ENCODE measurements around the gene TEKT5.
"Not testable (repeated sequence)": the region's sequence is repeated elsewhere in the genome, so short reads cannot be mapped to it uniquely, and the experiment has no call there.

TEKT5 gene

DNA sequence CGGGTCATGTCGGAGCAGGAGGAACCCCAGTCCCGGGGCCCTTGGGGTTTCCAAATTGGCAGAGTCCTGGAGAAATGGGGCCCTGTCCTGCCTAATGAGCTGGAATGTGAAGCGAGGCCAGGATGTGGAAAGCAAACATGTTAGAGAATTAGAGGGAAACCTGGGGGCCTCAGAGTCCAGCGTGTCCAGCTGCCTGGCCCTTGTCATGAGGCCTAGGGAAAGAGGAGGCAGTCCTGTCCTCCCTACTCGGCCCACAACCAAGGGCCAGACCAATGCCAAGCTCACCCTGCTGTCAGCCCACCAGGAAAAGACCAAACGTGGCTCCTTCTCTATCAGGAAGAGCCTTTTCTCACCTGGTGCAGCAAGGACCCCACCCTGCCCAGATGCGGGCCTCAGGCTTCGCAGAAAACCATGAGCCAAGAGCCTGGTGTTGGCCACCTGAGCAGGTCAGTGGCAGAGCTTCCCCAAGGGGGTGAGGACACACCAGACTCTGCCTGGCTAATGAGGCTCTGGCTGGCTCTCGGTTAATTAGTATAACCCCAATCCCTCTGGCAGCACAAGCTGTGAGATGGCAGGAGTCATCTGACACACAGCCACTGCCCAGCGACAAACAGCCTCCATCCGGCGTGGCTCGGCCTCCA, 10.1 kb downstream of the TEKT5 start:
- no peak for DNase-seq

DNA sequence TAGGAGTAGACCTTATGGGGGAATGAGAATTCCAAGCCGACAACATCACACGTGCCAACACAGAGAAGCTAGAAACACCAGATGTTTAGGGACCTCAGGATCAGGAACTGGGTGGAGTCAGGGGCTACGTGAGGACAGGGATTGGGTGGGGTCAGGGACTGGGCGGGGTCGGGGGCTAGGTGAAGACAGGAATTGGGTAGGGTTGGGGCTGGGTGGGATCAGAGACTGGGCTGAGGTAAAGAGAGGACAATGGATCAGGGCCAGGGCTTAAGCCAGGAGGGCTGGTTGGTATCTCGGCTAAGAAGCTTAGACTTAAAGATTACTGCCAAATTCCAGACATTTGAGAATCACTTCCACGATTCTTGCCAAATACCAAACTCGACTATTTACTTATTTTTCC, 11.6 kb downstream of the TEKT5 start:
- no peak for DNase-seq

GRCh38 chr16:10682604-10683003, 12.1 kb downstream of the TEKT5 start:
- DNase-seq = no peak

DNA sequence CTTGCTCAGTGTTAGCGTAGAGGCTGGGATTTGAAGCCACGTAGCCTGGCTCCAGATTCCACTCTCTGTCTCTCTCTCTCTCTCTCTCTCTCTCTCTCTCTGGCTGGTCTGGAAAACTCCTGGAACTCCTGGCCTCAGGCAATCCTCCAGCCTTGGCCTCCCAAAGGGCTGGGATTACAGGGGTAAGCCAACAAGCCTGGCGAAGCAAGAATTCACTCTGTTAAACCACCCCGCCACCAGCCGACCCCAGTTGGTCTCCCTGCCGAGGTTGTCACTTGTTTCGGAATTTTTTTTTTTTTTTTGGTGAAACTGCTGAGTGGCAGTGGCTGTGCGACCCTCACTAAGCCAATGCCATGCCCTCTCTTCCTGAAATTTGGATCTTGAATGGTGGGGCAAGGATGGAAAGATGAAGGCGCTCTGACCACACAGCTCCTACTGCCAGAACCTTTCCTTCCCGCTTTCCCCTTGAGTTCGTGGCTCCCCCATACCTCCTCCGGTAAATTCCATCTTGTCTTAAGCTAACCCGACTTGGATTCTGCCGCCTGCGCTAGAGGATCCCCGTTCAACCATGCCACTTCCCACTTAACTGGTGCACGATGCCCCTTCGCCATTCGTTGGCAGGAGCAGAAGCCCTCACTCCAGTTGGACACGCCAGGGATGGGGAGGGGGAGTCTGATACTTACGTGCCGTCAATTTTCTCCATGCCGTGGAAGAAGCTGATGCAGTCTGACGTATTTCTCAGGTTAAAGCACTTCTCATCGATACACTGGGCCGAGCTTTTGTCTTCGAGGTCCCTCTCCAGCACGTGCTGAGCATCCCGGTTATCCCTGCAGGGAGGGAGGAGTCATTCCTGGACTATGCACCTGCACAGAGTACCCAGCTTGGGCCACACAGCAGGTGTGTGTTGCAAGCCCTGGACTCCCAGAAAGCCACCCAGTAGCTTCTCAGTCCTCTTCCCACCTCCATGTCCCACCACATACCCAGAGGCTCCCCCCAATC, 13.1 kb downstream of the TEKT5 start:
- no peak for DNase-seq

- no peak for DNase-seq
Observed at GRCh38 chr16:10679921-10680320, 14.8 kb downstream of the TEKT5 start.

DNA sequence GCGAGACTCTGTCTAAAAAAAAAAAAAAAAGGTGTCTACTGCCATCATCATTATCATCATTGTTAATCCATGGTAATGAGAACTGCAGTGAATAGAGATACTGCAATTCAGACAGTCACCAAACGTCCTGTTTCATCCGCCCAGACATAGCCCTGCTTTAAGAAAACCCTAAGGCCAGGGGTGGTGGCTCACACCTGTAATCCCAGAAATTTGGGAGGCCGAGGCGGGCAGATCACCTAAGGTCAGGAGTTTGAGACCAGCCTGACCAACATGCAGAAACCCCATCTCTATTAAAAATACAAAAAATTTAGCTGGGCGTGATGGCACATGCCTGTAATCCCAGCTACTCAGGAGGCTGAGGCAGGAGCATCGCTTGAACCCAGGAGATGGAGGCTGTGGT, 15.3 kb downstream of the TEKT5 start:
- DNase-seq = not testable (repeated sequence)

DNA sequence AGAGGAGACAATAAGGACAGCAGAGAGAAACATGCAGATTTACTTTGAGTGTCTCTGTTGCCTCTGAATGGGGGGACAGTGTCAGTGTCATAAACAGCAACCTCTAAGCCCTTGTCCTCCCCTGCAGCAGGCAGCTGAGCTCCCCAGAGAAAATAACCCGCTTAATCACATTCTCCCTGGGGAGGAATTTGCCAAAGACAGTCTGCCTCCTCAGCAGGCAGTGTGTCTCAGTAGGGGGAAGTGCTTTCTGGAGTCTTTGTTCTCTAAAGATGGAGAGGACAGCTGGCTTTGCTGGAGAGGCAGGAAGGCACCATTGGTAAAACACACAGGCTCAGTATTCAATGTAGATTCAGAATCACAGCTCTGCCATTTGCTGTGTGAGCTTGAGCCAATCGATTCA, 16.1 kb downstream of the TEKT5 start:
- no peak for DNase-seq

DNA sequence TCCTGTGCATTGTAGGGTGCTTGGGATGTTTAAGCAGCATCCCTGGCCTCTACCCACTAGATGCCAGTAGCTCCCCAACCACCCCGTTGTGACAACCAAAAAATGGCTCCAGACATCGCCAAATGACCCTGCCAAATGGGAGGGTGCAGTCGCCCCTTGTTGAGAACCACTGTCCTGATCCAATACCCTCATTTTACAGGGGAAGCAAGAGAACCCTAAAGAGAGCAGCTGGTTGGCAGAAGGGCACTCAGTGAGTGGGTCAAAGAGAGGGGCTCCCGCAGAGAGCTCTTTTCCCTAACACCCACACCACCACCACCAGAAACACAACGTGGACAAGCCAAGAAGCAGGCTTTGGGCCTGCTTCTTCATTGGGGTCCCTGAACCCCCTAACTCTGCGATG, 18.4 kb downstream of the TEKT5 start:
- no peak for DNase-seq

DNA sequence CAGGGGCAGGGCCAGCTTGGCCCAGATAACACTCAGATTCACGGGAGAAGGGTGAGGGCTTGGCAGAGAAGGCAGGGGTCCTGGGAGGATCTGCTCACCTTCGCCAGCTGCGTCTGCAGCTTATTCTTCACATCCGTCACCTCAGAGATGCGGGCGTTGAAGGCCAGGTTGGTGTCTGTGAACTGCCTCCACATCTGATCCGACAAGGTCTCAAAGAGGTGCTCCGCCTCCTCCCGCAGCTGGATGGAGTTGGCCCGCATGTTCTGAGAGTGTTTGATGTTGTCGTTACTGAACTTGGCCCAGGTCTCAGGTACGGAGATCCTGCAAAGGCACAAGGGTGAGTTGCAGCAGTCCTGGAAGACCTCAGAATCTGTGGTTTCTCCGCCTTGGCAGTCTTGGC, 18.9 kb downstream of the TEKT5 start:
- DNase-seq = no peak

- DNase-seq = no peak
Observed at GRCh38 chr16:10675216-10675615, 19.5 kb downstream of the TEKT5 start.

GRCh38 chr16:10671729-10672128, 23.0 kb downstream of the TEKT5 start:
- DNase-seq = no peak

DNA sequence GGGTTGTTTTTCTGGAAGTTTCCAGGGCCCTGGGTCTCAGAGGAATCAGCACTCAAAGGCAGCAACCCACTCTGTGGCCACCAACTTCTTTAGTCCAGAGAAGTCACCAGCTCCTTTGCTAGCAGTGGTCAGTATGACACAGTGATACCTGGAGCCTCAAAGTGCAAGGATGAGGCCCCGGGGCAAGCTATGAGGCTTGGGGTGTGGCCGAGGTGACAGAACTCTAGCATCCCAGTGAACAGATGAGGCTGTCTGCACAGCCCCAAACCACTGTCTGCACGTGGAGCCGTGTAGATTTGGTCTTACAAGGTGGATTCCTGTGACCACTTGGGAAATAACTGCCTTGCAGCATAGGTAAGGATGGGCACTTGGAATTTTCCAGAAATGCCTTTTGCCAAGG, 24.9 kb downstream of the TEKT5 start:
- DNase-seq = no peak

DNA sequence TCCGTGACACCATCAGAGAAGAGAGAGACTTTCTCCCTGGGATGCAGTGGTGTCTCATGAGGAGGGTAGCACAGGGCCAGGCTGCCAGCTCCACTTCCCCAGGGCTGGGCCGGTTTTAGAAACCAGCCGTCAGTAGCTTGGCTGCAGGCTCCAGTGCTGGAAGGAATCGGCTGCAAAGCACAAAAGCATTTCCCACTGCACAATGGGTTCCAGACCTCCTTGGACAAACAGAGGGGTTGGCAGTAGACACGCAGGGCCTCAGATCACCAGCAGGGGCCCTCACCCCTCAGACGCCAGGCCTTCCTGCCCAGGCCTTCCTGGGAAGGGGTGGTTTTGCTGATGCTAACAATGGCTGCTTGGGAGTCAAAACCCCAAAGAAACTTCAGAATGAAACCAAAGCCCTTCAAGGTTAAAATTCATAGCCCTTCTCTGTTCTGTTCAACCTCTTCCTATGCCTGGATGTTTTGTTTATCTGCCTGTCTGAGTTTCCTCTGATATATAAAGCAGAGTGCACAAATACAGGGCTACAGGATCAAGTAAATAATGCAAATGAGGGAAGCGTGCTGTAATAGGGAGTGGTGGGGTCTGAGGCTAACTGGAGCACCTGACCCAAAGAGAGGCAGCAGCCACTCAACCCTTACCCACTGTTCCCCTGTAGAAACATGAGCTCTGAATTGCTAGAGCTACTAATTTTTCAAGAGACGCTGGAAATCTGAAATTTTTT, 26.2 kb downstream of the TEKT5 start:
- peak; percentile 62 for DNase-seq

DNA sequence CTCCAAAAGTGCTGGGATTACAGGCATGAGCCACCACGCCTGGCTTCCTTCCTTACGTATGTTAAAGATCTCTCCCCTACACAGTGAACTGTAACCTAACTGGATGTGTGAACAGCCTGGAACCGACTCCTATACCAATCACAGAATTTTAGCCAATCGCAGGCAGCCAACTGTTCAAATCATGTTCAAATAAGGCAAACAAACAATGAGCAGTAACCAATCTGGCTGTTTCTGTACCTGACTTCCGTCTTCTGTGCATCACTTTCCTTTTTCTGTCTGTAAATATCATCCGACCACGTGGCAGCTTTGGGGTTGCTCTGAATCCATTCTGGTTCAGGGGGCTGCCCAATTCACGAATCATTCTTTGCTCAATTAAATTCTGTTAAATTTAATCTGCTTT, 27.5 kb downstream of the TEKT5 start:
- peak; percentile 9 for DNase-seq

- no peak for DNase-seq
Observed at GRCh38 chr16:10666291-10666690, 28.4 kb downstream of the TEKT5 start.

DNA sequence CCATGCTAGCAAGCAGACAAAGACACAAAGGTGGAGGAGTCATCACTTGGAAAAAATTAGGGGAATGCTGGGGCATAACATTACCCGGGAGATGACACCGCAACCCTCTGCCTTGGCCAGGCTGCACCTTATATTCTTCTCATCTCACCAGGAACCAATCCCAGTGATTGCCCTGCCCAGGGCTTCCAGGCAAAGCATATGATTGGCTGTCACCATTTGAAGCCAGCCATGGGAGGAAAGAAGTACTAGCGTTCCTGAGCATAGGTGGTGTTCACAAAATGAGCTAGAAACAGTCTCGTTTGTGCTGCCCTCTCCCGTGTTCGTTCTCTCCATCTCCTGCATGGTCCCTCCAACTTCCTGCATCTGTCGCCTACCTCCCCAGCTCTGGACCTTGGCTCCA, 29.6 kb downstream of the TEKT5 start:
- no peak for DNase-seq

DNA sequence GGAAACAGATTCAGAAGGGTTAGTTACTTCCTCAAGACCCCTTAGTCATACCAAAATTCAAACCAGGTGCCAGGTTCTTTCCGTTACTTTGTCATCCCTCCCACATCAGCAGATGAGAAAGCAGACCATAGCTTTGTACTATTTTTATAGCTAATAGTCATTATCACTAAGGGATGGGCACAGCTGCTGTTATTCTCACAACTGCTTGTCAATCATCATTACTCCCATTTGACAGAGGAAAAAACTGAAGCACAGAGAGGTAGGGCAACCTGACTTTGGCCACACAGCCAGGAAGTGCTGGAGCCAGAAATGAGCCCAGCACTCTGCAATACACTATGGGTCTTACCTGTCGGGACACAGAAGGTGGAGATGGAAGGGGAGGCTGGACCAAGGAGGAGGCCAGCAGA, 30.0 kb downstream of the TEKT5 start:
- DNase-seq = no peak

DNA sequence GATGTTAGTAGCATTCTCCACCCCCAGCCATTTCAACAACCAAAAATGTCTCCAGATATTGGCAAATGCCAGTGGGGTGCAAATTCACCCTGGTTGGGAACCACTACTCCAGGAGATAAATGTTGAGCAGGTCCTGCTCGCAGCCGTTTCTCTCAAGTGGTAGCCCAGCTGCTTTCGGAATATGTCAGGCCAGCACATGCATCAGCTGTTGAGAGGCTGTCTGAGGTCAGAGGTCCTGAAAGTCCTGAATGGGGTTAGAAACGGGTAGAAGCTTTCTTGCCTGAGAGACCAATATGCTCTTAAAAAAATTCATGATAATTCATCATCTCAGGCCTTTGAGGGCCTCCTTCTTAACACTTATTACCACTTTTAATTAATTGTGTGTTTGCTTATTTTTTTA, 31.0 kb downstream of the TEKT5 start:
- no peak for DNase-seq

DNA sequence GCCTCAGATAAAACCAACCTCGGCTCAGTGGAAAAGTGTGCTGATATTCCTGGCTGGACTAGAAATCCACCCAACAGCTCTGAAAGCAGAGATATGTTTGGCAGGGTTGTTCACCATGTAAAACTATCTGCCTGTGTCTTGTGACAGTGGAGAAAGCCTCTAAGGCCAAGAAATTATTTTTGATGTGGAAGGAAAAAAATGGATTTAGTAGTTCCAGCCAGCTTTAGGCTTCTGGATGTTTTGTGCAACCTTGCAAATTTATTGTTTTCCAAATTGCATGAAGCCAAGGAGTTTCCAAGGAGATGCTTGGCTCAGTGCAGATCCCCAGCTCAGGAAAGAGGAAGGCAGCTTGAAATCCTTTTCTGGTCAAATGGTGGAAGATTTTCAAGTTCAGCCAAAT, 31.6 kb downstream of the TEKT5 start:
- DNase-seq = no peak

DNA sequence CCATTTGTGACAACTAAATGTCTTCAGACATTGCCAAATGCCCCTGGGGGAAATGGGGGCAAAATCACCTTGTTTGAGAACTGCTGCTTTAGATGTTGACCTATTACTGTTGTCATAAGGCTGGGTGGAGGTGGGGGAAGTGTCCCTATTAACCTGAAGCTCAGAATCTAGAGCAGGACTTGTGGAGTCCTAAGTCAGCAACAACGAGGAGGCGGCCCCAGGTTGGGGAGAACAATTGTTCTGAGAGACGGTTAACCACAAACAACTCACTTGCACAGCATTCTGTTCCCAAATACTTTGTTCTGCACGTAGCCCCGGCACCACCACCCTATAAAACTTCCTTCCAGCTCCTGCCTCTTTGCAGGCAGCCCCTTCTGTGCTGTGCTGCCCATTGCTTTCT, 32.5 kb downstream of the TEKT5 start:
- no peak for DNase-seq

GRCh38 chr16:10661737-10662136, 33.0 kb downstream of the TEKT5 start:
- no peak for DNase-seq

- DNase-seq = no peak
Observed at GRCh38 chr16:10660950-10661635, 33.6 kb downstream of the TEKT5 start.

DNA sequence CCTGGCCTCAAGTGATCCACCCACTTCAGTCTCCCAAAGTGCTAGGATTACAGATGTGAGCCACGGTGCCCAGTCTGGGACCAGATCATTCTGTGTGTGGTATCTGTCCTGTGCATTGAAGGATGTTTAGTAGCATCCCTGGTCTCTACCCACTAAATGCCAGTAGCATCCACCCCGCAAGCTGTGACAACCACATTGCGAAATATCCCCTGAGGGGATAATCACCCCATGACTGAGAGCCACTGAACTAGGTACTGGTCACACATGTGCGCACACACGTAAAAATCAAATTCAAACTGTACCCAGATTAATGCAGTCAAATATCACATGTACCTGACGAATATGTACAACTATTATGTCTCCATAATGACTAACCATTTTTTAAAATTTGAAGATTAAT, 35.8 kb downstream of the TEKT5 start:
- no peak for DNase-seq

Data from DMS53 (cell line).